HepG2 (cell line): ENCODE measurements around the gene PCDHGC5. TPM values are rescaled to one million over a fixed set of nuclear protein-coding genes. Genes with fewer than 3 reads are reported as not detected.

Experiments used
- ATAC-seq: fragments of 200-7000 bp; cut with Tn5 transposase; 3 replicates; pipeline ENCODE4 v1.9.1; 2020; ENCODE audit warnings: mild to moderate bottlenecking, moderate library complexity
- BruUV-seq: library from RNA; stranded (reverse); fragments of 400-500 nt; replicated peaks from 2 replicates; lab custom pipeline; 2021; lab: Mats Ljungman, UMichigan
- CTCF ChIA-PET: fragments of 300-600 bp; formaldehyde crosslinking; extraction: SDS; loops from one replicate; lab custom pipeline; 2021; ENCODE audit warnings: low total read pairs, inconsistent platforms, low intra/inter-chr PET ratio; lab: Yijun Ruan, JAX
- POLR2A ChIA-PET: fragments of 350-600 bp; sonication (Branson Sonifier 250); formaldehyde crosslinking; loops from one replicate; lab custom pipeline; 2020; ENCODE audit warnings: antibody characterized with exemption, inconsistent platforms; lab: Yijun Ruan, JAX
- DNase-seq: peaks from one replicate; pipeline ENCODE4 v3.0.0-alpha.2; 2015; ENCODE audit warnings: low spot score
- FAIRE-seq: peaks from 3 replicates; lab custom pipeline; 2011; peaks lifted over from hg19 to GRCh38; lab: Jason Lieb, UNC
- H2AFZ ChIP-seq: one replicate; pipeline ENCODE4 v1.6.1; 2011; ENCODE audit warnings: low read length, inconsistent platforms
- H3K27ac ChIP-seq: fragments of 300-600 bp; 3 replicates; pipeline ENCODE4 v1.8.0; 2011; ENCODE audit warnings: mixed run types, mild to moderate bottlenecking, mixed read lengths, low read length, inconsistent platforms; ENCODE audit not compliant: insufficient read depth; ENCODE audit errors: extremely low read length
- H3K27me3 ChIP-seq, 2 experiments: fragments of 200-600 bp in 1 of 2; 2 replicates in 1 of 2; 3 replicates in 1 of 2; pipeline versions ENCODE4 v1.6.0 to v1.8.0; 2011; ENCODE audit warnings: low read length in 2 of 2, mild to moderate bottlenecking in 2 of 2, moderate library complexity in 2 of 2, inconsistent platforms in 1 of 2; ENCODE audit not compliant: insufficient read depth in 2 of 2, control insufficient read depth in 1 of 2
- H3K36me3 ChIP-seq, 2 experiments: fragments of 200-600 bp in 1 of 2; replicated peaks in 1 of 2; 2 replicates in 1 of 2; 3 replicates in 1 of 2; pipeline versions ENCODE4 v1.5.1 to v1.8.0; 2011; ENCODE audit warnings: low read length in 2 of 2, inconsistent platforms in 1 of 2; ENCODE audit not compliant: insufficient read depth in 2 of 2, control insufficient read depth in 1 of 2
- H3K4me1 ChIP-seq: 2 replicates; pipeline ENCODE4 v1.5.1; 2012; ENCODE audit warnings: low read length, inconsistent platforms; ENCODE audit not compliant: insufficient read depth
- H3K4me2 ChIP-seq: 2 replicates; pipeline ENCODE4 v1.6.0; 2011; ENCODE audit warnings: low read depth, low read length, inconsistent platforms
- H3K4me3 ChIP-seq, 3 experiments: fragments of 200-600 bp in 1 of 3; sonication (generic), shearing (Covaris generic) in 1 of 3; replicated peaks in 1 of 3; 2 replicates each; pipeline ENCODE4 v1.5.1; 2011 to 2016; ENCODE audit warnings: low read length in 3 of 3, inconsistent platforms in 2 of 3, low read depth in 2 of 3, mild to moderate bottlenecking in 2 of 3, control low read depth in 1 of 3, mixed read lengths in 1 of 3; ENCODE audit not compliant: insufficient read depth in 1 of 3
- H3K79me2 ChIP-seq: one replicate; pipeline ENCODE4 v1.6.1; 2011; ENCODE audit warnings: low read length, inconsistent platforms; ENCODE audit not compliant: insufficient read depth
- H3K9ac ChIP-seq: 2 replicates; pipeline ENCODE4 v1.6.0; 2011; ENCODE audit warnings: mild to moderate bottlenecking, low read depth, low read length, inconsistent platforms; ENCODE audit not compliant: insufficient read depth
- H3K9me3 ChIP-seq: 2 replicates; pipeline ENCODE4 v1.5.1; 2012; ENCODE audit warnings: mild to moderate bottlenecking, low read length
- H4K20me1 ChIP-seq: 2 replicates; pipeline ENCODE4 v1.6.0; 2011; ENCODE audit warnings: inconsistent platforms, mild to moderate bottlenecking, low read length, moderate library complexity; ENCODE audit not compliant: insufficient read depth
- HDAC1 ChIP-seq: sonication (generic); formaldehyde crosslinking; IDR thresholded peaks from 2 replicates; pipeline ENCODE4 v1.5.1; 2020; ENCODE audit warnings: mild to moderate bottlenecking, missing genetic modification reagents
- MEF2D ChIP-seq: sonication (generic); formaldehyde crosslinking; IDR thresholded peaks from 2 replicates; pipeline ENCODE4 v1.5.1; 2020; ENCODE audit warnings: mild to moderate bottlenecking, missing genetic modification reagents
- ZNF101 ChIP-seq: sonication (generic); formaldehyde crosslinking; IDR thresholded peaks from 2 replicates; pipeline ENCODE4 v1.4.0; 2020; ENCODE audit warnings: mild to moderate bottlenecking, low read depth, missing genetic modification reagents, borderline replicate concordance
- ZNF251 ChIP-seq: sonication (generic); formaldehyde crosslinking; IDR thresholded peaks from 2 replicates; pipeline ENCODE4 v1.9.0; 2021; ENCODE audit warnings: mild to moderate bottlenecking, missing genetic modification reagents
- ZNF318 ChIP-seq: sonication (generic); formaldehyde crosslinking; IDR thresholded peaks from 2 replicates; pipeline ENCODE4 v1.4.0; 2020; ENCODE audit warnings: mild to moderate bottlenecking, missing genetic modification reagents
- ZNF326 ChIP-seq: sonication (generic); formaldehyde crosslinking; IDR thresholded peaks from 2 replicates; pipeline ENCODE4 v1.4.0; 2020; ENCODE audit warnings: missing genetic modification reagents, borderline replicate concordance
- ZNF670 ChIP-seq: sonication (generic); formaldehyde crosslinking; IDR thresholded peaks from 2 replicates; pipeline ENCODE4 v1.8.0; 2022; ENCODE audit warnings: mild to moderate bottlenecking, missing genetic modification reagents, borderline replicate concordance
- WGBS: methylation state at CpG from one replicate; pipeline ENCODE4 v1.1.6; 2017; ENCODE audit warnings: low lambda C conversion rate; 5-methylcytosine and 5-hydroxymethylcytosine counted together
- in situ Hi-C: cut with HindIII; loops from 2 replicates; pipeline ENCODE4 v1.10.0; 2017; ENCODE audit warnings: low pct_unique_long_range_greater_than_20kb; ENCODE audit not compliant: extremely low pct_ligation_motif_present
- intact Hi-C: fragments of 100-400 bp; cut with micrococcal nuclease; formaldehyde crosslinking; loops from one replicate; pipeline ENCODE4 v1.10.0; 2022; ENCODE audit not compliant: unreplicated experiment
- polyA plus RNA-seq, 8 experiments: library from polyadenylated mRNA; depleted of rRNA in 3 of 8; stranded (reverse) in 7 of 8; unstranded in 1 of 8; fragments of >200 nt; fragmentation: Illumina TruSeq in 4 of 8; extraction: Trizol in 4 of 8; gene quantifications; 2 replicates each; pipeline versions ENCODE4 v1.2.1 to v1.2.3, GENCODE V29; 2011 to 2016; ENCODE audit warnings: low read depth in 4 of 8, missing spikeins in 1 of 8, mixed read lengths in 1 of 8; ENCODE audit not compliant: insufficient read depth in 1 of 8
- total RNA-seq, 5 experiments: library from RNA; depleted of rRNA; stranded (reverse); fragments of >200 nt; fragmentation: Illumina TruSeq; extraction: Trizol; gene quantifications; 2 replicates each; pipeline ENCODE4 v1.2.3, GENCODE V29; 2016; ENCODE audit warnings: low read depth in 1 of 5
- TF ChIP-seq, protein P1 (sequence below): sonication (generic); formaldehyde crosslinking; conservative IDR thresholded peaks from 2 replicates; pipeline ENCODE4 v1.8.0; 2022; ENCODE audit warnings: missing genetic modification reagents
- TF ChIP-seq, protein P2 (sequence below): sonication (generic); formaldehyde crosslinking; IDR thresholded peaks from 2 replicates; pipeline ENCODE4 v1.4.0; 2020; ENCODE audit warnings: missing genetic modification reagents, borderline replicate concordance

PCDHGC5 gene
- total and polyA plus RNA-seq, 2 of the 13 experiments (the other 11 are each of a cell fraction or from before 2014, with no cell fraction given) = 0.03 TPM; not detected in 1

GRCh38 chr5:141490771-141491170 lies 1.9 kb downstream of the PCDHGC5 start:
- DNase-seq (no peak), FAIRE-seq (no peak), ATAC-seq (no peak)
- Histone ChIP-seq H3K4me3 (no peak overlapping the region), H3K4me2 (no peak overlapping the region), H3K9ac (no peak overlapping the region), H3K27ac (no peak overlapping the region), H2AFZ (no peak overlapping the region), H3K27me3 (peaks cover 1 to 32% of the 10 kb centered on the region in 2 experiments; a peak in 4 of 5 replicates), H3K9me3 (no peaks in the 10 kb centered on the region), H3K36me3 (no peaks in the 10 kb centered on the region), H3K4me1 (no peaks in the 10 kb centered on the region), H3K79me2 (no peaks in the 10 kb centered on the region), H4K20me1 (no peaks in the 10 kb centered on the region)
- WGBS = 62% methylated on average over 13 of the region's 13 CpGs
- intact Hi-C loops = no loop called here
- BruUV-seq = no TSS peak
- ChIA-PET CTCF (no interaction called here), POLR2A (no interaction called here)
- in situ Hi-C loops = no loop called here
- no peak for TF ChIP-seq ZNF101
- no peak for TF ChIP-seq ZNF670
- TF ChIP-seq ZNF326 (CRISPR knock-in tag) = no peak
- TF ChIP-seq ZNF251 = no peak
- TF ChIP-seq HDAC1 = no peak
- no peak for TF ChIP-seq MEF2D (CRISPR knock-in tag)
- TF ChIP-seq, protein P1, sequence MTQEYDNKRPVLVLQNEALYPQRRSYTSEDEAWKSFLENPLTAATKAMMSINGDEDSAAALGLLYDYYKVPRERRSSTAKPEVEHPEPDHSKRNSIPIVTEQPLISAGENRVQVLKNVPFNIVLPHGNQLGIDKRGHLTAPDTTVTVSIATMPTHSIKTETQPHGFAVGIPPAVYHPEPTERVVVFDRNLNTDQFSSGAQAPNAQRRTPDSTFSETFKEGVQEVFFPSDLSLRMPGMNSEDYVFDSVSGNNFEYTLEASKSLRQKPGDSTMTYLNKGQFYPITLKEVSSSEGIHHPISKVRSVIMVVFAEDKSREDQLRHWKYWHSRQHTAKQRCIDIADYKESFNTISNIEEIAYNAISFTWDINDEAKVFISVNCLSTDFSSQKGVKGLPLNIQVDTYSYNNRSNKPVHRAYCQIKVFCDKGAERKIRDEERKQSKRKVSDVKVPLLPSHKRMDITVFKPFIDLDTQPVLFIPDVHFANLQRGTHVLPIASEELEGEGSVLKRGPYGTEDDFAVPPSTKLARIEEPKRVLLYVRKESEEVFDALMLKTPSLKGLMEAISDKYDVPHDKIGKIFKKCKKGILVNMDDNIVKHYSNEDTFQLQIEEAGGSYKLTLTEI (CRISPR knock-in tag) = no peak
- TF ChIP-seq, protein P2, sequence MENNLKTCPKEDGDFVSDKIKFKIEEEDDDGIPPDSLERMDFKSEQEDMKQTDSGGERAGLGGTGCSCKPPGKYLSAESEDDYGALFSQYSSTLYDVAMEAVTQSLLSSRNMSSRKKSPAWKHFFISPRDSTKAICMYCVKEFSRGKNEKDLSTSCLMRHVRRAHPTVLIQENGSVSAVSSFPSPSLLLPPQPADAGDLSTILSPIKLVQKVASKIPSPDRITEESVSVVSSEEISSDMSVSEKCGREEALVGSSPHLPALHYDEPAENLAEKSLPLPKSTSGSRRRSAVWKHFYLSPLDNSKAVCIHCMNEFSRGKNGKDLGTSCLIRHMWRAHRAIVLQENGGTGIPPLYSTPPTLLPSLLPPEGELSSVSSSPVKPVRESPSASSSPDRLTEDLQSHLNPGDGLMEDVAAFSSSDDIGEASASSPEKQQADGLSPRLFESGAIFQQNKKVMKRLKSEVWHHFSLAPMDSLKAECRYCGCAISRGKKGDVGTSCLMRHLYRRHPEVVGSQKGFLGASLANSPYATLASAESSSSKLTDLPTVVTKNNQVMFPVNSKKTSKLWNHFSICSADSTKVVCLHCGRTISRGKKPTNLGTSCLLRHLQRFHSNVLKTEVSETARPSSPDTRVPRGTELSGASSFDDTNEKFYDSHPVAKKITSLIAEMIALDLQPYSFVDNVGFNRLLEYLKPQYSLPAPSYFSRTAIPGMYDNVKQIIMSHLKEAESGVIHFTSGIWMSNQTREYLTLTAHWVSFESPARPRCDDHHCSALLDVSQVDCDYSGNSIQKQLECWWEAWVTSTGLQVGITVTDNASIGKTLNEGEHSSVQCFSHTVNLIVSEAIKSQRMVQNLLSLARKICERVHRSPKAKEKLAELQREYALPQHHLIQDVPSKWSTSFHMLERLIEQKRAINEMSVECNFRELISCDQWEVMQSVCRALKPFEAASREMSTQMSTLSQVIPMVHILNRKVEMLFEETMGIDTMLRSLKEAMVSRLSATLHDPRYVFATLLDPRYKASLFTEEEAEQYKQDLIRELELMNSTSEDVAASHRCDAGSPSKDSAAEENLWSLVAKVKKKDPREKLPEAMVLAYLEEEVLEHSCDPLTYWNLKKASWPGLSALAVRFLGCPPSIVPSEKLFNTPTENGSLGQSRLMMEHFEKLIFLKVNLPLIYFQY = no peak
- no peak for TF ChIP-seq ZNF318 (CRISPR knock-in tag)
